ENCODE measurements around the gene CA12. TPM values are rescaled to one million over a fixed set of nuclear protein-coding genes. Genes with fewer than 3 reads are reported as not detected.

Gene CA12
- total and polyA plus RNA-seq, 9 of the 15 experiments (the other 6 are each of a cell fraction or from before 2014, with no cell fraction given), result 0.01 to 0.78 (median 0.15) TPM; not detected in 1

GRCh38 chr15:63344731-63345390, 36.8 kb downstream of the CA12 start (continued):
- TF ChIP-seq, protein P1, sequence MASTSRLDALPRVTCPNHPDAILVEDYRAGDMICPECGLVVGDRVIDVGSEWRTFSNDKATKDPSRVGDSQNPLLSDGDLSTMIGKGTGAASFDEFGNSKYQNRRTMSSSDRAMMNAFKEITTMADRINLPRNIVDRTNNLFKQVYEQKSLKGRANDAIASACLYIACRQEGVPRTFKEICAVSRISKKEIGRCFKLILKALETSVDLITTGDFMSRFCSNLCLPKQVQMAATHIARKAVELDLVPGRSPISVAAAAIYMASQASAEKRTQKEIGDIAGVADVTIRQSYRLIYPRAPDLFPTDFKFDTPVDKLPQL (IDR thresholded peaks at IDR 0.05; ENCODE audit: extremely low read depth, insufficient read length), result no peak
- TF ChIP-seq HNRNPH1 (optimal IDR thresholded peaks at IDR 0.05; ENCODE audit: low read depth, low read length) (no peak), CBX3 (IDR thresholded peaks at IDR 0.05; ENCODE audit: borderline replicate concordance in 1 of 2, low read length in 2 of 2) (no peak), ILK (tag; IDR thresholded peaks at IDR 0.05; ENCODE audit: borderline replicate concordance, low read depth) (no peak), WHSC1 (IDR thresholded peaks at IDR 0.05; ENCODE audit: low read length) (no peak), ZNF512 (tag; IDR thresholded peaks at IDR 0.05) (no peak), MAFG (tag; conservative IDR thresholded peaks at IDR 0.05) (peak; percentile 81), EP300 (IDR thresholded peaks at IDR 0.05; ENCODE audit: low read length) (peak; percentile 90), VEZF1 (CRISPR knock-in tag; IDR thresholded peaks at IDR 0.05) (peak; percentile 78), ZBED1 (IDR thresholded peaks at IDR 0.05) (no peak), ZNF57 (CRISPR knock-in tag; IDR thresholded peaks at IDR 0.05) (no peak), SRF (CRISPR knock-in tag; IDR thresholded peaks at IDR 0.05) (no peak), BRD9 (IDR thresholded peaks at IDR 0.05; ENCODE audit: low read depth, partially characterized antibody) (peak; percentile 77), ZNF699 (CRISPR knock-in tag; IDR thresholded peaks at IDR 0.05; ENCODE audit: insufficient replicate concordance) (no peak), NR2C1 (IDR thresholded peaks at IDR 0.05) (no peak), NR2C1 (tag; IDR thresholded peaks at IDR 0.05) (peak; percentile 66), ATF1 (CRISPR knock-in tag; IDR thresholded peaks at IDR 0.05) (no peak), ATF1 (tag; IDR thresholded peaks at IDR 0.05) (peak; percentile 58), MEF2A (IDR thresholded peaks at IDR 0.05; ENCODE audit: control insufficient read depth, low read depth, low read length) (no peak), GATAD2B (IDR thresholded peaks at IDR 0.05; ENCODE audit: borderline replicate concordance) (no peak), BCOR (IDR thresholded peaks at IDR 0.05) (no peak), TARDBP (IDR thresholded peaks at IDR 0.05) (no peak), ZNF212 (CRISPR knock-in tag; IDR thresholded peaks at IDR 0.05) (no peak), ZNF347 (CRISPR knock-in tag; IDR thresholded peaks at IDR 0.05; ENCODE audit: low read depth) (no peak), ZEB2 (IDR thresholded peaks at IDR 0.05) (no peak), ZNF696 (CRISPR knock-in tag; conservative IDR thresholded peaks at IDR 0.05) (no peak)
- TF ChIP-seq, protein P2, sequence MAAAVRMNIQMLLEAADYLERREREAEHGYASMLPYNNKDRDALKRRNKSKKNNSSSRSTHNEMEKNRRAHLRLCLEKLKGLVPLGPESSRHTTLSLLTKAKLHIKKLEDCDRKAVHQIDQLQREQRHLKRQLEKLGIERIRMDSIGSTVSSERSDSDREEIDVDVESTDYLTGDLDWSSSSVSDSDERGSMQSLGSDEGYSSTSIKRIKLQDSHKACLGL (CRISPR knock-in tag; IDR thresholded peaks at IDR 0.05; ENCODE audit: borderline replicate concordance, poor library complexity, severe bottlenecking), result no peak
